HepG2 (cell line): Measurements from ENCODE around the gene PSMA3. TPM values are rescaled to one million over a fixed set of nuclear protein-coding genes. Genes with fewer than 3 reads are reported as not detected.

Experiments used
- AHDC1 ChIP-seq: sonication (generic); formaldehyde crosslinking; IDR thresholded peaks from 2 replicates; pipeline ENCODE4 v1.5.1; 2020; ENCODE audit warnings: mild to moderate bottlenecking, missing genetic modification reagents, borderline replicate concordance
- ATF4 ChIP-seq, 2 experiments: fragments of 450-650 bp in 1 of 2; sonication (generic) in 1 of 2; formaldehyde crosslinking; IDR thresholded peaks; 2 replicates each; pipeline versions ENCODE4 v1.5.0 to v1.8.0; 2020 to 2022; ENCODE audit warnings: mild to moderate bottlenecking in 1 of 2, missing genetic modification reagents in 1 of 2
- CEBPB ChIP-seq: IDR thresholded peaks from 2 replicates; pipeline ENCODE4 v1.6.1; 2011; ENCODE audit warnings: low read depth, low read length, improper control_type of control experiment, borderline replicate concordance
- DMAP1 ChIP-seq: IDR thresholded peaks from 2 replicates; pipeline ENCODE4 v1.6.1; 2016
- DPF2 ChIP-seq: sonication (generic); formaldehyde crosslinking; IDR thresholded peaks from 2 replicates; pipeline ENCODE4 v1.4.0; 2020; ENCODE audit warnings: mild to moderate bottlenecking, low read depth, missing genetic modification reagents, borderline replicate concordance
- KLF16 ChIP-seq, 2 experiments: sonication (generic) in 1 of 2; formaldehyde crosslinking in 1 of 2; IDR thresholded peaks; 2 replicates each; pipeline versions ENCODE4 v1.6.1 to v1.8.0; 2016 to 2023; ENCODE audit warnings: missing genetic modification reagents in 2 of 2, missing compliant biosample characterization in 1 of 2
- MAFK ChIP-seq, 2 experiments: IDR thresholded peaks in 1 of 2; conservative IDR thresholded peaks in 1 of 2; 2 replicates each; pipeline ENCODE4 v1.6.1; 2011; ENCODE audit warnings: improper control_type of control experiment in 2 of 2, low read length in 2 of 2
- MBD4 ChIP-seq: IDR thresholded peaks from 2 replicates; pipeline ENCODE4 v1.6.1; 2012; ENCODE audit warnings: low read length, inconsistent platforms, borderline replicate concordance
- NFIC ChIP-seq: IDR thresholded peaks from 2 replicates; pipeline ENCODE4 v1.6.1; 2012; ENCODE audit warnings: mild to moderate bottlenecking, low read length, inconsistent platforms
- PHF20 ChIP-seq: sonication (generic); formaldehyde crosslinking; IDR thresholded peaks from 2 replicates; pipeline ENCODE4 v1.5.0; 2020; ENCODE audit warnings: mild to moderate bottlenecking, missing genetic modification reagents
- PHF21A ChIP-seq: sonication (generic); formaldehyde crosslinking; IDR thresholded peaks from 2 replicates; pipeline ENCODE4 v1.5.0; 2020; ENCODE audit warnings: mild to moderate bottlenecking, missing genetic modification reagents
- POLR2A ChIP-seq, 2 experiments: IDR thresholded peaks; 2 replicates each; pipeline ENCODE4 v1.6.1; 2011; ENCODE audit warnings: low read depth in 2 of 2, low read length in 2 of 2, mild to moderate bottlenecking in 1 of 2, moderate library complexity in 1 of 2; ENCODE audit not compliant: insufficient read depth in 1 of 2
- POLR2AphosphoS5 ChIP-seq: IDR thresholded peaks from 2 replicates; pipeline ENCODE4 v1.6.1; 2012; ENCODE audit warnings: low read depth, low read length
- SOX6 ChIP-seq, 2 experiments: fragments of 450-650 bp in 1 of 2; sonication (generic) in 1 of 2; formaldehyde crosslinking in 1 of 2; IDR thresholded peaks; 2 replicates each; pipeline versions ENCODE4 v1.4.0 to v1.6.1; 2017 to 2020; ENCODE audit warnings: antibody characterized with exemption in 1 of 2, mild to moderate bottlenecking in 1 of 2, missing genetic modification reagents in 1 of 2
- ZNF234 ChIP-seq: sonication (generic); formaldehyde crosslinking; conservative IDR thresholded peaks from 2 replicates; pipeline ENCODE4 v1.5.1; 2020; ENCODE audit warnings: mild to moderate bottlenecking, missing genetic modification reagents
- ZNF3 ChIP-seq: IDR thresholded peaks from 2 replicates; pipeline ENCODE4 v1.7.0; 2017; ENCODE audit warnings: inconsistent platforms
- ZNF564 ChIP-seq: sonication (generic); formaldehyde crosslinking; IDR thresholded peaks from 2 replicates; pipeline ENCODE4 v1.8.1; 2023; ENCODE audit warnings: mild to moderate bottlenecking, missing genetic modification reagents
- ZNF639 ChIP-seq: conservative IDR thresholded peaks from 2 replicates; pipeline ENCODE4 v1.6.1; 2018; ENCODE audit warnings: missing genetic modification reagents
- ZNF691 ChIP-seq: sonication (generic); formaldehyde crosslinking; IDR thresholded peaks from 2 replicates; pipeline ENCODE4 v1.4.0; 2020; ENCODE audit warnings: missing genetic modification reagents, low read depth, mild to moderate bottlenecking, borderline replicate concordance
- polyA plus RNA-seq, 8 experiments: library from polyadenylated mRNA; depleted of rRNA in 3 of 8; stranded (reverse) in 7 of 8; unstranded in 1 of 8; fragments of >200 nt; fragmentation: Illumina TruSeq in 4 of 8; extraction: Trizol in 4 of 8; gene quantifications; 2 replicates each; pipeline versions ENCODE4 v1.2.1 to v1.2.3, GENCODE V29; 2011 to 2016; ENCODE audit warnings: low read depth in 4 of 8, missing spikeins in 1 of 8, mixed read lengths in 1 of 8; ENCODE audit not compliant: insufficient read depth in 1 of 8
- total RNA-seq, 5 experiments: library from RNA; depleted of rRNA; stranded (reverse); fragments of >200 nt; fragmentation: Illumina TruSeq; extraction: Trizol; gene quantifications; 2 replicates each; pipeline ENCODE4 v1.2.3, GENCODE V29; 2016; ENCODE audit warnings: low read depth in 1 of 5

The PSMA3 gene
- total and polyA plus RNA-seq, 2 of the 13 experiments (the other 11 are each of a cell fraction or from before 2014, with no cell fraction given): 232 to 275 TPM

GRCh38 chr14:58243790-58244555 is 670 bp upstream of the PSMA3 start (continued):
- TF ChIP-seq AHDC1 (CRISPR knock-in tag) (peak; percentile 52; the same call in 1 of the 2 replicates), DPF2 (CRISPR knock-in tag) (no peak), PHF20 (CRISPR knock-in tag) (no peak), MAFK (conservative IDR thresholded peaks at IDR 0.05 in 1 of 2, IDR thresholded peaks at IDR 0.05 in 1 of 2; ENCODE audit: low read length in 2 of 2) (peak in 1 of 2 experiments; percentile 11; a peak in 1 of 4 replicates), MBD4 (peak; percentile 53; the same call in 1 of the 2 replicates), ZNF639 (no peak), POLR2AphosphoS5 (peak; percentile 62), ATF4 (CRISPR knock-in tag; IDR thresholded peaks at IDR 0.05) (0 out of 4 replicates have a peak, but pooled peaks of 1 of the 2 experiments have one; percentile 37), ZNF564 (CRISPR knock-in tag) (no peak), PHF21A (CRISPR knock-in tag) (0 out of 2 replicates have a peak, but pooled peaks have one; percentile 9), CEBPB (no peak), ZNF234 (CRISPR knock-in tag) (no peak), DMAP1 (CRISPR knock-in tag) (peak; percentile 26), NFIC (peak; percentile 58; the same call in 1 of the 2 replicates), POLR2A (IDR thresholded peaks at IDR 0.05; ENCODE audit: insufficient read depth in 1 of 2, low read depth in 2 of 2, low read length in 2 of 2) (peak in 1 of 2 experiments; percentile 45; a peak in 1 of 4 replicates), ZNF691 (CRISPR knock-in tag) (0 out of 2 replicates have a peak, but pooled peaks have one; percentile 6), ZNF3 (CRISPR knock-in tag) (no peak), SOX6 (IDR thresholded peaks at IDR 0.05) (no peak), SOX6 (CRISPR knock-in tag; IDR thresholded peaks at IDR 0.05) (peak; percentile 11; the same call in 1 of the 2 replicates), KLF16 (CRISPR knock-in tag; IDR thresholded peaks at IDR 0.05) (no peak)
